ENCODE data around the gene MYH2.

MYH2 gene

GRCh38 chr17:10516065-10516464 is 33.4 kb downstream of the MYH2 start:
- no peak for DNase-seq (ENCODE audit: low read depth)

- DNase-seq (ENCODE audit: low read depth): no peak
Measured at GRCh38 chr17:10513299-10514067, 36.0 kb downstream of the MYH2 start.

- DNase-seq (ENCODE audit: low read depth): no peak
Measured at GRCh38 chr17:10512856-10513255, 36.6 kb downstream of the MYH2 start.

- DNase-seq (ENCODE audit: low read depth): no peak
Measured at GRCh38 chr17:10499950-10500349, 49.5 kb downstream of the MYH2 start.

GRCh38 chr17:10492004-10492403 is 57.5 kb downstream of the MYH2 start:
- DNase-seq (ENCODE audit: low read depth): no peak

- DNase-seq (ENCODE audit: low read depth): no peak
Measured at GRCh38 chr17:10482252-10482651, 67.2 kb downstream of the MYH2 start.

GRCh38 chr17:10477701-10478100 is 71.8 kb downstream of the MYH2 start:
- no peak for DNase-seq (ENCODE audit: low read depth)

- no peak for DNase-seq (ENCODE audit: low read depth)
Measured at GRCh38 chr17:10474536-10474935, 74.9 kb downstream of the MYH2 start.

GRCh38 chr17:10471858-10472257 is 77.6 kb downstream of the MYH2 start:
- DNase-seq (ENCODE audit: low read depth): no peak
